Keratinocyte (primary cell): Measurements from ENCODE around the gene SBK2.

Experiments used
- CTCF ChIP-seq, 3 experiments: IDR thresholded peaks in 1 of 3; conservative IDR thresholded peaks in 1 of 3; optimal IDR thresholded peaks in 1 of 3; 2 replicates in 2 of 3; 3 replicates in 1 of 3; pipeline versions ENCODE3 to v1.5.1; 2011; ENCODE audit warnings: low read length in 3 of 3, mild to moderate bottlenecking in 3 of 3, moderate library complexity in 2 of 3, control low read depth in 1 of 3, inconsistent platforms in 1 of 3; ENCODE audit not compliant: insufficient read depth in 2 of 3; ENCODE audit errors: extremely low read depth in 1 of 3
- EZH2 ChIP-seq: IDR thresholded peaks from one replicate; pipeline ENCODE4 v1.6.1; 2012; ENCODE audit warnings: inconsistent platforms, mild to moderate bottlenecking, low read length, moderate library complexity

GRCh38 chr19:55495646-55496349 lies 41.1 kb downstream of the SBK2 start:
- TF ChIP-seq CTCF (optimal IDR thresholded peaks at IDR 0.05 in 1 of 3, IDR thresholded peaks at IDR 0.05 in 1 of 3, conservative IDR thresholded peaks at IDR 0.05 in 1 of 3; ENCODE audit: extremely low read depth in 1 of 3, insufficient read depth in 2 of 3, low read length in 3 of 3) (no peak), EZH2 (no peak)
